GM18511 (cell line): ENCODE measurements around the gene LETM1.

ENCODE experiments used
- ATAC-seq: cut with Tn5 transposase; IDR thresholded peaks from one replicate; pipeline ENCODE4 v1.9.1; 2021; ENCODE audit warnings: mild to moderate bottlenecking, moderate library complexity; ENCODE audit not compliant: unreplicated experiment

The LETM1 gene

DNA sequence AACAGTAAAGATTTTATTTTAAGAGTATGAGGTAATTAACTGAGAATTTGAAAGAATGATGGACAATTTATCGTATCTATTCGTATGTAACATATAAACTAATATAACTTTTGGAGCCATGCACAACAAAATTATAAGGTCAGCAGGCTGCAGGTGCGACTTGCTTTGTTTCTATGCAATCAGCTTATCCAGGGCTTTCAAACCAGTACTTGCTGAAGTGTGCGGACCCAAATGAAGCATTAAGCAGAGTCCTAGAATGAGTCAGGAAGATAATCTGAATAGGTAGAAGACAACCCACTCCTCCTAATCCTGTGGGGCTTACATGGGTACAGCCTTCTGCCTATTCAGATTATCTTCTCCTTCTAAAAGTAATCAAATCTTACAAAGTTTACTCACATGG lies 17.3 kb upstream of the LETM1 start:
- no peak for ATAC-seq

- no peak for ATAC-seq
These were observed 16.9 kb upstream of the LETM1 start for GRCh38 chr4:1872870-1873269.

- ATAC-seq, result peak; percentile 12
These were observed 15.6 kb upstream of the LETM1 start for GRCh38 chr4:1871471-1872021.

DNA sequence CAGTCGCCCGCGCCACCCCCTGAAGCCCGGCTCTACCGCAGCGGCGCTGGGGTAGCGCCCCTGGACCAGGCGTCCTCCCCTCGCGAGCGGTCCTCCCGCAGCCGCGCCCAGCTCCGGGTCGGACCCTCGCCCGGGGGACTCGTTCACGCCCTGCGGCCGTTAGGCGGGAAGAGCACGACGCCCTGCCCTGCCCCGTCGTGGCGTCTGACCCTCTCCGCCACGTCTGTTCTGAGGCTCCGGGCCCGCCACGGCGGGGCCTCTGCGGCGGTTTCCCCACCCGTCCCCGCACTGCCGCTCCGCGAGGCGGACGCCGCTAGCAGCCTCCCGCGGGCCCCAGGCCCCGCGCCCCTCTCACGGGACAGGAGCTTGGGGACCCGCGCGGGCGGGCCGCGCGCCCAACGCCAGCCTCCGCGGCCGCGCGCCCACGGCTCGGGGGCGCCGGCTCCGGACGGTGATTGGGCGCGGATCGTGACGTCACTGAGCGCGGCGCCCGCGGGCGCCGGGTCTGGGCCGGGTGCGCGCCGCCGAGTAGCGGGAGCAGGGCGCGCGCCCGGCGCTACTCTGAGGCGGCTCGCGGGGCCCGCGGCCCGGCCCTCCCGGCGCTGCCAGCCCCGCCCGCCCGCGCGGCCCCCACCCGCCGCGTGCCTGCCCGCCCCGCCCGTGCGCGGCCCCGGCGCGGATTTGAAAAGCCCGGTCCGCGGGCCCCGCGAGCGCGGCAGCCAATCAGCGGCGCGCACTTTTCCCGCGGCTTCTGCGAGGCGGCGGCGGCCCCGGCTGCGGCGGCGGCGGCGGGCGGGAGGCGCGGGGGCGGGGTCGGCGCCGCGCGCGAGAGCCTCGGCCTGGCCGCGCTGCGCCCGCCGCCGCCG lies 14.9 kb upstream of the LETM1 start, which contains the start of gene NSD2:
NSD2 (plus strand) TSS at position 816 of the 866 bp plus-strand sequence. CDS start 29,262 bp downstream, outside the sequence.
- ATAC-seq, result peak; percentile 59

- peak; percentile 63 for ATAC-seq
These were observed 14.3 kb upstream of the LETM1 start for GRCh38 chr4:1870328-1870577.

DNA sequence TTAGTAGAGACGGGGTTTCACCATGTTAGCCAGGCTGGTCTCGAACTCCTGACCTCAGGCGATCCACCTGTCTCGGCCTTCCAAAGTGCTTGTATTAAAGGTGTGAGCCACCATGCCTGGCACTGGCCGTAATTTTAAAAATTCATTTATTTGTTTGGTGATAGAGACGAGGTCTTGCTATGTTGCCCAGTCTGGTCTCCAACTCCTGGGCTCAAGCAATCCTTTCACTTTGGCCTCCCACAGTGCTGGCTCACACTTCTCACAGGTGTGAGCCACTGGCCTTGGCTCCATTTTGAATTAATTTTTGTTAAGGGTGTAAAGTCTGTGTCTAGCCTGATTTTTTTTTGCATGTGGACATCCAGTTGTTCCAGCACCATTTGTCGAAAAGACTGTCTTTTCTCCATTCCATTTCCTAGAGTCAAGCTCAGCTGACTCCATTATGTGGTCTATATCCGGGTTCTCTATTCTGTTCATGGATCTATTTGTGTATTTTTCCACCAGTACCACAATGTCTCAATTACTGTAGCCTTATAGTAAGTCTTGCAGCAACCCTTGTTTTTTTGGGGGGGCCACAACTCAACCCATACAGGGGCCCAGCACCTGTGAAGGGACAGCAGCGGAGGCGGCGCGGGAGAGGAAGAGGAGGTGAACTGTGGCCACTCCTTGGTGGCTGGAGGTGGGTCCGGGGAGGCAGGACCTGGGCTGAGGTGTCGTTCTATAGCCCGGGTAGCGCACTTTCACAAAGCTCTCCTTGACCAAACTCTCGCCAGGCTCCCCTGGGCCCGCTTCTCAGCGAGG lies 13.8 kb upstream of the LETM1 start:
- peak; percentile 19 for ATAC-seq

GRCh38 chr4:1868912-1869311 lies 13.0 kb upstream of the LETM1 start:
- ATAC-seq, result no peak

GRCh38 chr4:1868293-1868692 lies 12.3 kb upstream of the LETM1 start:
- ATAC-seq, result no peak

- no peak for ATAC-seq
These were observed 10.3 kb upstream of the LETM1 start for GRCh38 chr4:1866189-1866661.

GRCh38 chr4:1864076-1865008 lies 8.4 kb upstream of the LETM1 start:
- ATAC-seq, result no peak

GRCh38 chr4:1863297-1864033 lies 7.5 kb upstream of the LETM1 start:
- no peak for ATAC-seq

DNA sequence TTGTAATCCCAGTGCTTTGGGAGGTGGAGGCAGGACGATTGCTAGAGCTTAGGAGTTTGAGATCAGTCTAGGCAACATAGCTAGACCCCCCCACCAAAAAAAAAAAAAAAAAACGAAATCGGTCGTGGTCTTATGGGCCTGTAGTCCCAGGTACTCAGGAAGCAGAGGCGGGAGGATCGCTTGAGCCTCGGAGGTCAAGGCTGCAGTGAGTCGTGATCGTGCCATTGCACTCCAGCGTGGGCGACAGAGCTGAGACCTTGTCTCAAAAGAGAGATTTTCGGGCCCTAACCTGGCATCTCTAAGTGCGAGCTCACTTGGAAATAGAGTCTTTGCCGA lies 7.0 kb upstream of the LETM1 start:
- no peak for ATAC-seq

DNA sequence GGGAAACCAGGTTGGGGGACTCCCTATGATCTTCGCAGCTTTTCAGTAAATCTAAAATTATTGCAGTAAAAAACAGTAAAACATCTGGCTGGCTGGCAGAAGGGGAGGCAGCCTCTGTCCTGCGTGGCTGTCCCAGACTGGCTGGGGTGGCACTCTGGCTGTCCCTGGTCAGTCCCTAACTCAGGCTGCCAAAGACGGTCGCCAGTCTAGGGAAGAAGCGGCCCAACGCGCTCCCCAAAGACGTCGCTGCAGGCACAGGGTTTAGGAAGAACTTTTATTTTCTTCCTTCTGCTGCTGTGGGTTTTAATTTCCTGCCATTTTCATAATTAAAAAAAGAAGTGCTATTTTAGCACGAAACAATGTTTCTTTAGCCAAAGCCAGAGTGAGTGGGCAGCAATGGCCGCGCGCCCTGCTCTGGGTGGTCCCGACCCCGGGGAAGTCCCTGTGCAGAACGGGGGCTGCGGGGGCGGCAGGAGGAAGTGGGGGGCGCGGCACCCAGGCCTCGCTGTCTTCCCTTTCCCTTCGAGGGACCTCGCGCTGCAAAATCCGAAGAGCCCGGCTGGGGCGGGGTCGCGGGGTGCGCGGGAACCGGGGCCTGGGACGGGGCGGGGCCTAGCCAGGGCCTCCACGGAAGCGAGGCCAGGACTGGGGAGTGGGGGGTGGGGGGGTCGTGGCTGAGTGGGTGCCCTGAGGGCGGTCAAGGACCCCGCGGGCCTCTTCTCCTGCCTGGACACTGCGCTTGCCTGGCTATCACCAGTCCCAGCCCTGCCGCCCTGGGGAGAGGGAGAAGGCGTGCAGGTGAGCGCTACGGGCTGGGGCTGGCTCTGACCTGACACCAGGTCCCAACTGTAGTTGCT lies 6.3 kb upstream of the LETM1 start:
- ATAC-seq, result no peak

GRCh38 chr4:1859389-1859753 lies 3.4 kb upstream of the LETM1 start:
- ATAC-seq, result no peak

- ATAC-seq, result no peak
These were observed 2.0 kb upstream of the LETM1 start for GRCh38 chr4:1857931-1858330.

DNA sequence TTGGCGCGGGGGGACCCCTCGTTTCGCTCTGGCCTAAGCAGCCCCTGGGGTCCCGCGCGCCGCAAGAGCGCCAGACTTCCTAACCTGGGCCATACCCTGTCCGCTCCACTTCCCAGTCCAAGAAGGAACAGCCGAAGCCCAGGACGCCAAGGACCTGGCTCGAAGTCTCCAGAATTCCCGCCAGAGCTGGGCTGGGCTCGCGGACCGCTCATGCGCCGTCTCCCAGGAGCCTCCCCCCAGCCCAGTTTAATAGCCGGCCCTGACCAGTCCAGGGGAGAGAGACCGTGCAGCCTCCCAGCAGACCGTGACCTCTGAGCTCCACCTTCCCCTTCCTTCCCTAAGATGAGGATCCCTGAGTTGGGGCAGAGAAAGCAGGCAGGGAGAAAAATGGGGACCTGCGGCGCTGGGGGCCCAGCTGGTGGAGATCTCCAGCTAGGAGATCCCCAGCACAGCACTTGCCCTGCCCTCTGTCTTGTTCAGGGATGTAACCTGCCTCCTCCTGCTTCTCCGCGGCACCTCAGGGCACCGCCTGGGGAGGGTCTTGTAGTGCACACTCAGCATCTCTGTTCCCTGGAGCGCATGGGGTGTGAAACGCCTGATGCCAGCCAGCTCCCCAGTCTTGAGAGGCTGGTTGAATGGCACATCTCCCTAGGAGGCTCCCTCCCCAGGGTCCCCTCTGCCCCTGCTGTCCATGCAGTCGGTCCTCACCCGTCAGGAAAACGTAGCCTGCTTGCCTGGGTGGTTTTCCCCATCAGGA lies 1.2 kb upstream of the LETM1 start:
- no peak for ATAC-seq

GRCh38 chr4:1855333-1856070 lies 454 bp downstream of the LETM1 start:
- ATAC-seq, result peak; percentile 33

DNA sequence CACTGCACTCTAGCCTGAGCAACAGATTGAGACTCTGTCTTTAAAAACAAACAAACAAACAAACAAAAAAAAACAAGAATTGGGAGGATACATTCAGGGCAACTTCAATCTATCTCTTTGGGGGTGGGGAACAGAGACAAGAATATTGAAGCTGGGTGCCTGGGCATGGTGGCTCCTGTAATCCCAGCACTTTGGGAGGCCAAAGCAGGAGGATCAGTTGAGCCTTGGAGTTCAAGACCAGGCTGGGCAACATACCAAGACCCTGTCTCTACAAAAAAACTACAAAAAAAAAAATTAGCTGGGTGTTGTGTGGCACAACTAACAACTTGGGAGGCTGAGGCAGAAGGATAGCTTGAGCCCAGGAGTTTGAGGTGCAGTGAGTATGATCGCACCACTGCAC lies 1.2 kb downstream of the LETM1 start:
- ATAC-seq, result no peak
